ENCODE measurements around the gene CASP2.

Gene CASP2

DNA sequence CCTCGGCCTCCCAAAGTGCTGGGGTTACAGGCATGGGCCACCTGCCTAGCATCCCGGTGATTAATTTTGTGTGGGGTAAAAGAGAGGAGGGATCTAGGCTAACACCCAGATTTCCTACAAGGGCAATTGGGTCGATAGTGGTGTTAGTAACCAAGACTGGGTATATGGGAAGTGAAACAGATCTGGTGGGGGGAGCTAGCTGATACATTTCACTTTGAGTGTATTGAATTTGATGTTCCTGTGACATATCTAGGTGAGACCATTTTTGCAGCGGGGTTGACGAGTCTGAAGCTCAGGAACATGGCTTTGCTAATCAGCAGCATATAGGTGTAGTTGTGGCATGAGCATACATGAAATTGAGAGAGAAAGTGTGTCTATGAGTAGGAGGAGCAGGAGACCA, 39.8 kb downstream of the CASP2 start:
- Histone ChIP-seq H3K9me3 (ENCODE audit: insufficient read depth, low read length) (no peaks in the 10 kb centered on the region), H3K4me2 (ENCODE audit: low read depth, low read length, poor library complexity, severe bottlenecking) (no peak overlapping the region), H3K4me3 (ENCODE audit: insufficient read depth, low read length, poor library complexity, severe bottlenecking) (no peak overlapping the region), H3F3A (ENCODE audit: insufficient read depth) (no peaks in the 10 kb centered on the region), H3K79me2 (ENCODE audit: insufficient read depth, low read length) (no peaks in the 10 kb centered on the region), H4K20me1 (ENCODE audit: low read depth, low read length) (no peaks in the 10 kb centered on the region), H3K9me2 (replicated peaks; ENCODE audit: insufficient read depth, low read length) (no peaks in the 10 kb centered on the region), H3K27me3 (ENCODE audit: low read length) (no peaks in the 10 kb centered on the region), H3K36me3 (ENCODE audit: low read length) (no peaks in the 10 kb centered on the region), H3K9ac (ENCODE audit: low read length) (no peak overlapping the region), H3K27ac (ENCODE audit: low read depth, low read length) (no peak overlapping the region), H2AFZ (ENCODE audit: low read depth, low read length, severe bottlenecking) (no peak overlapping the region)
- TF ChIP-seq, protein P1, sequence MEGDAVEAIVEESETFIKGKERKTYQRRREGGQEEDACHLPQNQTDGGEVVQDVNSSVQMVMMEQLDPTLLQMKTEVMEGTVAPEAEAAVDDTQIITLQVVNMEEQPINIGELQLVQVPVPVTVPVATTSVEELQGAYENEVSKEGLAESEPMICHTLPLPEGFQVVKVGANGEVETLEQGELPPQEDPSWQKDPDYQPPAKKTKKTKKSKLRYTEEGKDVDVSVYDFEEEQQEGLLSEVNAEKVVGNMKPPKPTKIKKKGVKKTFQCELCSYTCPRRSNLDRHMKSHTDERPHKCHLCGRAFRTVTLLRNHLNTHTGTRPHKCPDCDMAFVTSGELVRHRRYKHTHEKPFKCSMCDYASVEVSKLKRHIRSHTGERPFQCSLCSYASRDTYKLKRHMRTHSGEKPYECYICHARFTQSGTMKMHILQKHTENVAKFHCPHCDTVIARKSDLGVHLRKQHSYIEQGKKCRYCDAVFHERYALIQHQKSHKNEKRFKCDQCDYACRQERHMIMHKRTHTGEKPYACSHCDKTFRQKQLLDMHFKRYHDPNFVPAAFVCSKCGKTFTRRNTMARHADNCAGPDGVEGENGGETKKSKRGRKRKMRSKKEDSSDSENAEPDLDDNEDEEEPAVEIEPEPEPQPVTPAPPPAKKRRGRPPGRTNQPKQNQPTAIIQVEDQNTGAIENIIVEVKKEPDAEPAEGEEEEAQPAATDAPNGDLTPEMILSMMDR (IDR thresholded peaks at IDR 0.05; ENCODE audit: insufficient read depth, low read length, poor library complexity, severe bottlenecking): no peak
- no peak for TF ChIP-seq EZH2phosphoT487 (conservative IDR thresholded peaks at IDR 0.05; ENCODE audit: low read length)

DNA sequence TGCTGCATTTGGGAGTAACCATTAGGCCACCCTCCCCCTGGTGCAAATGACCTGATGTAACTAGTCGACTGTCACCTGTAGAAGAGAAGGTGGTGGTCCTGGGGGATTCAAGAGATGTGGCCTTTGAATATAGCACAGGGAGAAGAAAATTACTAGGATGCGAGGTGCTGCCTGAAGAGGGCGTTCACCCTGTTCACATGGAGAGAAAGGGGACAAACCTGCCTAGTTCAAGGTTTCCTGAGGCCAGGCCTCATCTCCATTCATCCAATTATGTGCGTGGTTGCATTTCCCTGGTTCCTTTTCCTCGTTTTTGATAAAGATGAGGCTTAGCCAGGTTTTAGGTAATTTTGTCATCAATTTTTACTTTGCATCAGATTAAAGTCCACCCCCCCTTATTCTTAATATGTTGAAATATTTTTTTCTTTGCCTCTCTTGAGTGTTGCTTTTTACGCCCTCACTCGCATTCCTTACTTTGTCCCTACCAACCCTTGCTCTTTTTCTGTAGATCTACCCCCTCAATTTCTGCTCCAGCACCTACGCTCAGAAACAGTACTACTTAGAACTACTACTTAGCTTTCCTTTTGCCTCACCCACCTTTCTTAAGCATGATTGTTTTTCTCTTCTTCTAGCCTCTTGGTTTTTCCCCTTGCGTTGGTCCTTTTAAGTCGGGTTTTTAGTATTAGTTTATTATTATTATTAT, 41.5 kb downstream of the CASP2 start:
- no peak overlapping the region for H2AFZ ChIP-seq (ENCODE audit: low read depth, low read length, severe bottlenecking)
- no peaks in the 10 kb centered on the region for H4K20me1 ChIP-seq (ENCODE audit: low read depth, low read length)
- H3K9me3 ChIP-seq (ENCODE audit: insufficient read depth, low read length): no peaks in the 10 kb centered on the region
- no peak overlapping the region for H3K4me2 ChIP-seq (ENCODE audit: low read depth, low read length, poor library complexity, severe bottlenecking)
- no peak overlapping the region for H3K9ac ChIP-seq (ENCODE audit: low read length)
- H3K27me3 ChIP-seq (ENCODE audit: low read length): no peaks in the 10 kb centered on the region
- no peaks in the 10 kb centered on the region for H3K9me2 ChIP-seq (replicated peaks; ENCODE audit: insufficient read depth, low read length)
- H3K27ac ChIP-seq (ENCODE audit: low read depth, low read length): no peak overlapping the region
- TF ChIP-seq EZH2phosphoT487 (conservative IDR thresholded peaks at IDR 0.05; ENCODE audit: low read length): no peak
- TF ChIP-seq, protein P1 (IDR thresholded peaks at IDR 0.05; ENCODE audit: insufficient read depth, low read length, poor library complexity, severe bottlenecking): no peak
- no peaks in the 10 kb centered on the region for H3K36me3 ChIP-seq (ENCODE audit: low read length)
- H3K4me3 ChIP-seq (ENCODE audit: insufficient read depth, low read length, poor library complexity, severe bottlenecking): no peak overlapping the region
- H3K79me2 ChIP-seq (ENCODE audit: insufficient read depth, low read length): no peaks in the 10 kb centered on the region
- no peaks in the 10 kb centered on the region for H3F3A ChIP-seq (ENCODE audit: insufficient read depth)

DNA sequence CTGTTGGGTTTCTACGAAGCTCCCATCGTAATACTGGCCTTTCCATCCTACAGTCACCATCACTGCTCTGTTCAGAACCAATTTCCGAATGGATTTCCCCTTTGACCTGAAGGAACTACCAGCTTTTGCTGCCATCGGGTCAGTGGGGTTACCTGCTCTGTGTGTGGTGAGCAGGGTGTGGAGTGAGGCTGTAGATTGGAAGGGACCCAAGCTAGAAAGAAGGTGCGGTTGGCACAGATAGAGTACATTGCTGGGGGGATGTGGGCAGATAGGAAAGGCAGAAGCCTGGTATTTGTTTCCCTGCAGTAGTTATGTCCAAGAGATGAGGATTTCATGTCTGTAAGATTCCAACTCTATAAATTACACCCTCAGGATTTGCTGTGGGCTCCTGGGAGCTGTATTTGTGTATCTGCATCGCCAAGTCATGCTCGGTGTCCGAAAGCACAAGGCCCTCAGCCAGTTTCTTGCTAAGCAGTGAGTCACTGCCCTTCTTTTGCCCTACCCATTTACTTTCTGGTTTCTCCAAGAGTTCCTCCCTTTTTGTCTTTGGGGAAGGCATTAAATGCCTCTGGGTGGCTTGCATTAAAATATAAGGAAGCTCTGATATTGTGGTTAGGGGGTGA, 43.1 kb downstream of the CASP2 start:
- no peak overlapping the region for H3K9ac ChIP-seq (ENCODE audit: low read length)
- TF ChIP-seq, protein P1 (IDR thresholded peaks at IDR 0.05; ENCODE audit: insufficient read depth, low read length, poor library complexity, severe bottlenecking): no peak
- no peak for TF ChIP-seq EZH2phosphoT487 (conservative IDR thresholded peaks at IDR 0.05; ENCODE audit: low read length)
- no peaks in the 10 kb centered on the region for H3K36me3 ChIP-seq (ENCODE audit: low read length)
- H4K20me1 ChIP-seq (ENCODE audit: low read depth, low read length): no peaks in the 10 kb centered on the region
- no peaks in the 10 kb centered on the region for H3K79me2 ChIP-seq (ENCODE audit: insufficient read depth, low read length)
- no peaks in the 10 kb centered on the region for H3K27me3 ChIP-seq (ENCODE audit: low read length)
- H3F3A ChIP-seq (ENCODE audit: insufficient read depth): no peaks in the 10 kb centered on the region
- H3K4me2 ChIP-seq (ENCODE audit: low read depth, low read length, poor library complexity, severe bottlenecking): no peak overlapping the region
- H3K9me2 ChIP-seq (replicated peaks; ENCODE audit: insufficient read depth, low read length): no peaks in the 10 kb centered on the region
- H3K27ac ChIP-seq (ENCODE audit: low read depth, low read length): no peak overlapping the region
- H3K4me3 ChIP-seq (ENCODE audit: insufficient read depth, low read length, poor library complexity, severe bottlenecking): no peak overlapping the region
- no peaks in the 10 kb centered on the region for H3K9me3 ChIP-seq (ENCODE audit: insufficient read depth, low read length)
- H2AFZ ChIP-seq (ENCODE audit: low read depth, low read length, severe bottlenecking): no peak overlapping the region

All from SU-DHL-6 (cell line).